DND-41 (cell line): ENCODE data around the gene NDUFAB1.

Source experiments
- CTCF ChIP-seq: IDR thresholded peaks from 2 replicates; pipeline ENCODE4 v1.5.1; 2012; ENCODE audit warnings: borderline replicate concordance, low read length, moderate library complexity, mild to moderate bottlenecking; ENCODE audit not compliant: poor library complexity, severe bottlenecking; ENCODE audit errors: extremely low read depth
- EZH2 ChIP-seq: IDR thresholded peaks from 3 replicates; pipeline ENCODE4 v1.6.1; 2012; ENCODE audit warnings: borderline replicate concordance, low read depth, mild to moderate bottlenecking, moderate library complexity, low read length, inconsistent platforms; ENCODE audit not compliant: severe bottlenecking

GRCh38 chr16:23609929-23610328, 13.8 kb upstream of the NDUFAB1 start:
- TF ChIP-seq CTCF (no peak), EZH2 (no peak)
